K562 (cell line): ENCODE measurements around the gene PINK1. TPM values are rescaled to one million over a fixed set of nuclear protein-coding genes. Genes with fewer than 3 reads are reported as not detected.

Experiments used
- ATAC-seq: fragments of 200-7000 bp; cut with Tn5 transposase; 3 replicates; pipeline ENCODE4 v1.9.1; 2020; ENCODE audit warnings: moderate library complexity
- BruUV-seq: library from RNA; stranded (reverse); fragments of 400-500 nt; replicated peaks from 2 replicates; lab custom pipeline; 2021; lab: Mats Ljungman, UMichigan
- CTCF ChIA-PET: fragments of 300-600 bp; formaldehyde crosslinking; extraction: SDS; loops from one replicate; lab custom pipeline; 2021; ENCODE audit warnings: low intra/inter-chr PET ratio; lab: Yijun Ruan, JAX
- POLR2A ChIA-PET: fragments of 300-600, 350-650 bp; sonication (Branson Sonifier 250); formaldehyde crosslinking; extraction: SDS; loops from one replicate; lab custom pipeline; 2021; ENCODE audit warnings: antibody characterized with exemption, inconsistent platforms; lab: Yijun Ruan, JAX
- DNase-seq, 4 experiments: peaks; one replicate each; pipeline versions ENCODE4 v3.0.0 to v3.0.0-alpha.2; 2011 to 2018; ENCODE audit warnings: low spot score in 3 of 4, mixed read lengths in 3 of 4; ENCODE audit errors: extremely low read depth in 1 of 4
- FAIRE-seq: peaks from 2 replicates; lab custom pipeline; 2011; peaks lifted over from hg19 to GRCh38; lab: Jason Lieb, UNC
- H2AFZ ChIP-seq: 2 replicates; pipeline ENCODE4 v1.6.0; 2011; ENCODE audit warnings: low read depth, low read length, control low read depth, inconsistent platforms
- H3K27ac ChIP-seq: fragments of 200-600 bp; 3 replicates; pipeline ENCODE4 v1.8.0; 2011; ENCODE audit warnings: low read depth, mild to moderate bottlenecking, control low read depth, inconsistent platforms, low read length, moderate library complexity, mixed read lengths; ENCODE audit errors: extremely low read depth
- H3K27me3 ChIP-seq, 2 experiments: fragments of 300-600 bp in 1 of 2; 2 replicates in 1 of 2; 3 replicates in 1 of 2; pipeline versions ENCODE4 v1.6.0 to v1.8.0; 2011; ENCODE audit warnings: inconsistent platforms in 2 of 2, low read length in 2 of 2, mild to moderate bottlenecking in 1 of 2, mixed read lengths in 1 of 2, moderate library complexity in 1 of 2; ENCODE audit not compliant: control insufficient read depth in 2 of 2, insufficient read depth in 2 of 2
- H3K36me3 ChIP-seq: fragments of 300-600 bp; 3 replicates; pipeline ENCODE4 v1.8.0; 2011; ENCODE audit warnings: mild to moderate bottlenecking, low read length, inconsistent platforms; ENCODE audit not compliant: control insufficient read depth, insufficient read depth
- H3K4me1 ChIP-seq, 2 experiments: fragments of 200-600 bp in 1 of 2; replicated peaks in 1 of 2; 2 replicates in 1 of 2; 3 replicates in 1 of 2; pipeline versions ENCODE4 v1.5.1 to v1.8.0; 2011; ENCODE audit warnings: inconsistent platforms in 2 of 2, low read length in 2 of 2, mild to moderate bottlenecking in 1 of 2, mixed read lengths in 1 of 2, moderate library complexity in 1 of 2; ENCODE audit not compliant: control insufficient read depth in 2 of 2, insufficient read depth in 2 of 2
- H3K4me2 ChIP-seq: 2 replicates; pipeline ENCODE4 v1.6.1; 2011; ENCODE audit warnings: low read length, control low read depth, inconsistent platforms, mixed read lengths; ENCODE audit not compliant: insufficient read depth
- H3K4me3 ChIP-seq: fragments of 200-600 bp; sonication (generic), shearing (Covaris generic); 2 replicates; pipeline ENCODE4 v1.5.1; 2016; ENCODE audit warnings: control low read depth, inconsistent platforms
- H3K79me2 ChIP-seq: fragments of 200-600 bp; 3 replicates; pipeline ENCODE4 v1.8.0; 2011; ENCODE audit warnings: low read length, inconsistent platforms; ENCODE audit not compliant: control insufficient read depth, insufficient read depth
- H3K9ac ChIP-seq, 2 experiments: 2 replicates each; pipeline versions ENCODE4 v1.6.0 to v1.6.1; 2011; ENCODE audit warnings: low read depth in 2 of 2, low read length in 2 of 2, control low read depth in 1 of 2, inconsistent platforms in 1 of 2, mild to moderate bottlenecking in 1 of 2, mixed read lengths in 1 of 2; ENCODE audit not compliant: insufficient read depth in 1 of 2
- H3K9me1 ChIP-seq: one replicate; pipeline ENCODE4 v1.6.0; 2011; ENCODE audit warnings: inconsistent platforms, mild to moderate bottlenecking, low read length, moderate library complexity; ENCODE audit not compliant: control insufficient read depth, insufficient read depth
- H3K9me3 ChIP-seq: replicated peaks from 2 replicates; pipeline ENCODE4 v1.5.1; 2011; ENCODE audit warnings: low read depth, low read length, inconsistent platforms; ENCODE audit not compliant: control insufficient read depth, insufficient read depth
- H4K20me1 ChIP-seq: replicated peaks from 2 replicates; pipeline ENCODE4 v1.6.1; 2011; ENCODE audit warnings: low read length, inconsistent platforms, mixed read lengths; ENCODE audit not compliant: control insufficient read depth, insufficient read depth
- DPF2 ChIP-seq: fragments of 450-650 bp; IDR thresholded peaks from 2 replicates; pipeline ENCODE4 v1.6.1; 2016
- EGR1 ChIP-seq: fragments of 450-650 bp; conservative IDR thresholded peaks from 2 replicates; pipeline ENCODE4 v1.6.1; 2017; ENCODE audit warnings: mild to moderate bottlenecking
- NR4A1 ChIP-seq, 2 experiments: fragments of 250-450 bp in 1 of 2; fragments of 450-650 bp in 1 of 2; sonication (Bioruptor Pico) in 1 of 2; IDR thresholded peaks; 2 replicates each; pipeline versions ENCODE4 v1.4.0 to v1.6.1; 2016 to 2020; ENCODE audit warnings: mild to moderate bottlenecking in 2 of 2, missing compliant biosample characterization in 1 of 2, missing genetic modification characterization in 1 of 2, moderate library complexity in 1 of 2
- POLR2H ChIP-seq: IDR thresholded peaks from 2 replicates; pipeline ENCODE4 v1.6.1; 2016; ENCODE audit warnings: missing genetic modification characterization, low read depth, mild to moderate bottlenecking, control low read depth, missing compliant biosample characterization, moderate library complexity
- PPARD ChIP-seq: fragments of 250-450 bp; sonication (Bioruptor Pico); IDR thresholded peaks from 2 replicates; pipeline ENCODE4 v1.8.0; 2022; ENCODE audit warnings: inconsistent platforms, mild to moderate bottlenecking, moderate library complexity
- ZC3H11A ChIP-seq: IDR thresholded peaks from 2 replicates; pipeline ENCODE4 v1.6.1; 2012; ENCODE audit warnings: low read depth, low read length, improper control_type of control experiment
- WGBS: fragments of 100-300 bp; shearing (Covaris generic); methylation state at CpG from one replicate; pipeline ENCODE4 v1.1.6; 2016; ENCODE audit warnings: low coverage, mixed read lengths; ENCODE audit not compliant: insufficient coverage; ENCODE audit errors: missing lambda C conversion rate; 5-methylcytosine and 5-hydroxymethylcytosine counted together
- in situ Hi-C: fragments of 300-500 bp; cut with MboI; formaldehyde crosslinking; loops from 4 replicates; pipeline ENCODE4 v1.15.0; 2018; ENCODE audit warnings: inconsistent platforms, mixed read lengths
- intact Hi-C: fragments of 100-400 bp; cut with micrococcal nuclease; formaldehyde crosslinking; loops from 2 replicates; pipeline ENCODE4 v1.14.2; 2022
- polyA plus RNA-seq, 8 experiments: library from polyadenylated mRNA; depleted of rRNA in 4 of 8; stranded (reverse) in 5 of 8; unstranded in 3 of 8; fragments of >200 nt; fragmentation: Nextera tagmentation in 2 of 8; fragmentation: Illumina TruSeq in 1 of 8; extraction: Ambion mirVana in 2 of 8; extraction: Trizol in 1 of 8; gene quantifications; 2 replicates each; pipeline versions ENCODE4 v1.2.1 to v1.2.3, GENCODE V29; 2011 to 2014; ENCODE audit warnings: inconsistent platforms in 1 of 8, missing spikeins in 1 of 8
- total RNA-seq, 7 experiments: library from RNA; depleted of rRNA in 6 of 7; stranded (reverse); fragments of >200 nt in 6 of 7; fragmentation: Illumina TruSeq in 2 of 7; extraction: Trizol in 2 of 7; gene quantifications; 2 replicates each; pipeline versions ENCODE4 v1.2.1 to v1.2.3, GENCODE V29; 2011 to 2021; ENCODE audit warnings: low replicate concordance in 1 of 7
- TF ChIP-seq, protein P1 (sequence below), 2 experiments: fragments of 450-650 bp; IDR thresholded peaks; 2 replicates each; pipeline ENCODE4 v1.6.1; 2016; ENCODE audit warnings: mild to moderate bottlenecking in 2 of 2, borderline replicate concordance in 1 of 2, low read depth in 1 of 2, moderate library complexity in 1 of 2
- TF ChIP-seq, protein P2 (sequence below): sonication (generic); formaldehyde crosslinking; IDR thresholded peaks from 2 replicates; pipeline ENCODE4 v1.8.0; 2023; ENCODE audit warnings: mild to moderate bottlenecking, missing genetic modification reagents

Gene PINK1
- total and polyA plus RNA-seq, 9 of the 15 experiments (the other 6 are each of a cell fraction or from before 2014, with no cell fraction given) = 1.5 to 11.3 (median 6.8) TPM

- no peak for TF ChIP-seq DPF2
- TF ChIP-seq PPARD (CRISPR knock-in tag) = no peak
- no peak for TF ChIP-seq POLR2H (tag)
- TF ChIP-seq ZC3H11A = no peak
- TF ChIP-seq, protein P1, sequence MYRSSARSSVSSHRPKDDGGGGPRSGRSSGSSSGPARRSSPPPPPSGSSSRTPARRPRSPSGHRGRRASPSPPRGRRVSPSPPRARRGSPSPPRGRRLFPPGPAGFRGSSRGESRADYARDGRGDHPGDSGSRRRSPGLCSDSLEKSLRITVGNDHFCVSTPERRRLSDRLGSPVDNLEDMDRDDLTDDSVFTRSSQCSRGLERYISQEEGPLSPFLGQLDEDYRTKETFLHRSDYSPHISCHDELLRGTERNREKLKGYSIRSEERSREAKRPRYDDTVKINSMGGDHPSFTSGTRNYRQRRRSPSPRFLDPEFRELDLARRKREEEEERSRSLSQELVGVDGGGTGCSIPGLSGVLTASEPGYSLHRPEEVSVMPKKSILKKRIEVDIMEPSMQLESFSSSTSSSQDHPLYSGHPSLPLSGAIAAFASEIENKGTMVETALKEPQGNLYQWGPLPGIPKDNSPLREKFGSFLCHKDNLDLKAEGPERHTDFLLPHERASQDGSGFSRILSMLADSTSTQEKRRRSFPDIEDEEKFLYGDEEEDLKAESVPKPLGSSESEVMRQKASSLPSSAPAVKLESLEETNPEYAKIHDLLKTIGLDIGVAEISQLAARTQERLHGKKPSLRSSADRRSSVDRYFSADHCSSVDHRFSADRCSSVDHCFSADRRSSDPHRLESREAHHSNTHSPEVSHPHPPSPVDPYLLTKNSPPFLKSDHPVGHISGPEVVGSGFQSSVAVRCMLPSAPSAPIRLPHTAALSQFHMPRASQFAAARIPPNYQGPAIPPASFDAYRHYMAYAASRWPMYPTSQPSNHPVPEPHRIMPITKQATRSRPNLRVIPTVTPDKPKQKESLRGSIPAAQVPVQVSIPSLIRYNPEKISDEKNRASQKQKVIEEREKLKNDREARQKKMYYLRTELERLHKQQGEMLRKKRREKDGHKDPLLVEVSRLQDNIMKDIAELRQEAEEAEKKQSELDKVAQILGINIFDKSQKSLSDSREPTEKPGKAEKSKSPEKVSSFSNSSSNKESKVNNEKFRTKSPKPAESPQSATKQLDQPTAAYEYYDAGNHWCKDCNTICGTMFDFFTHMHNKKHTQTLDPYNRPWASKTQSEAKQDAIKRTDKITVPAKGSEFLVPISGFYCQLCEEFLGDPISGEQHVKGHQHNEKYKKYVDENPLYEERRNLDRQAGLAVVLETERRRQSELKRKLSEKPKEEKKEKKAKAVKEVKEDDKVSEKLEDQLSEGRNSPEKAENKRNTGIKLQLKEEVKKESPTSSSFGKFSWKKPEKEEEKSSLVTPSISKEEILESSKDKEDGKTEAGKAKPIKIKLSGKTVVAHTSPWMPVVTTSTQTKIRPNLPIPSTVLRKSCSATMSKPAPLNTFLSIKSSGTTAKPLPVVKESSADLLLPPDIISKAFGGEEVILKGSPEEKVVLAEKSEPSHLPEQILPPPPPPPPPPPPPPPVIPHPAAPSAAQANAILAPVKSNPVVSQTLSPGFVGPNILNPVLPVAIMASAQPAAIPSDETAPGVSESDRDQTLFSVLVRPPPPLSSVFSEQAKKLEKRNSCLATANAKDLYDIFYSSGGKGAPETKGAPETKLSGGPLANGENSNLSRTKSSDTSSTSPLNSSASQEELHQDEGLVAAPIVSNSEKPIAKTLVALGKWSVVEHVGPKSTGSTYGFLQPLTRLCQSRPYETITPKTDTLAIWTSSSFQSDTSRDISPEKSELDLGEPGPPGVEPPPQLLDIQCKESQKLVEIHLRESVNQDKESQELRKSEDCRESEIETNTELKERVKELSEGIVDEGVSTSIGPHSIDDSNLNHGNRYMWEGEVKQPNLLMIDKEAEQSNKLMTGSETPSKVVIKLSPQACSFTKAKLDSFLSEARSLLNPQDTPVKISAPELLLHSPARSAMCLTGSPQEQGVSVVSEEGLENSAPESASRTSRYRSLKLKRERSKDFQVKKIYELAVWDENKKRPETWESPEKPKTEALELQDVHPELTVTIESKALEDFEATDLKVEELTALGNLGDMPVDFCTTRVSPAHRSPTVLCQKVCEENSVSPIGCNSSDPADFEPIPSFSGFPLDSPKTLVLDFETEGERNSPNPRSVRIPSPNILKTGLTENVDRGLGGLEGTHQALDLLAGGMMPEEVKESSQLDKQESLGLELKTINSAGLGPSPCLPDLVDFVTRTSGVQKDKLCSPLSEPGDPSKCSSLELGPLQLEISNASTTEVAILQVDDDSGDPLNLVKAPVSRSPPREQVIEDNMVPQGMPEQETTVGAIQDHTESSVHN (IDR thresholded peaks at IDR 0.05; ENCODE audit: borderline replicate concordance in 1 of 2, low read depth in 1 of 2) = no peak
- TF ChIP-seq EGR1 = peak; percentile 61; the same call in 1 of the 2 replicates
- no peak for TF ChIP-seq NR4A1 (CRISPR knock-in tag; IDR thresholded peaks at IDR 0.05)
- no peak for TF ChIP-seq NR4A1 (tag; IDR thresholded peaks at IDR 0.05)
- TF ChIP-seq, protein P2, sequence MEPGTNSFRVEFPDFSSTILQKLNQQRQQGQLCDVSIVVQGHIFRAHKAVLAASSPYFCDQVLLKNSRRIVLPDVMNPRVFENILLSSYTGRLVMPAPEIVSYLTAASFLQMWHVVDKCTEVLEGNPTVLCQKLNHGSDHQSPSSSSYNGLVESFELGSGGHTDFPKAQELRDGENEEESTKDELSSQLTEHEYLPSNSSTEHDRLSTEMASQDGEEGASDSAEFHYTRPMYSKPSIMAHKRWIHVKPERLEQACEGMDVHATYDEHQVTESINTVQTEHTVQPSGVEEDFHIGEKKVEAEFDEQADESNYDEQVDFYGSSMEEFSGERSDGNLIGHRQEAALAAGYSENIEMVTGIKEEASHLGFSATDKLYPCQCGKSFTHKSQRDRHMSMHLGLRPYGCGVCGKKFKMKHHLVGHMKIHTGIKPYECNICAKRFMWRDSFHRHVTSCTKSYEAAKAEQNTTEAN = no peak
- TF ChIP-seq, all 486 proteins: peak for 1
- 9% methylated on average over 10 of the region's 10 CpGs for WGBS
- H3K4me1 ChIP-seq = peaks cover 3 to 25% of the 10 kb centered on the region in 2 experiments; a peak in 3 of 5 replicates
- no peak overlapping the region for H3K4me3 ChIP-seq
- DNase-seq (no peak), ATAC-seq (no peak), FAIRE-seq (no peak)
- H4K20me1 ChIP-seq = no peaks in the 10 kb centered on the region
- POLR2A ChIA-PET = interaction anchor here (1.3 kb wide), 1 partner anchor 9 kb away, joined by 3 read pairs; no protein-coding TSS in a partner anchor
- H3K9me3 ChIP-seq = no peaks in the 10 kb centered on the region
- no peak overlapping the region for H2AFZ ChIP-seq
- H3K27me3 ChIP-seq = peaks cover 4 to 38% of the 10 kb centered on the region in 2 experiments
- CTCF ChIA-PET = interaction anchor here (0.7 to 2.7 kb wide), 5 partner anchors 12 to 672 kb away, joined by 3 to 33 read pairs (median 5); no protein-coding TSS in a partner anchor
- no peaks in the 10 kb centered on the region for H3K9me1 ChIP-seq
- BruUV-seq = no TSS peak
- H3K36me3 ChIP-seq = no peaks in the 10 kb centered on the region
- no peaks in the 10 kb centered on the region for H3K79me2 ChIP-seq
- intact Hi-C loops (loop anchor here (5.0 to 10.0 kb wide), 2 partner anchors 199 to 292 kb away; no protein-coding TSS in a partner anchor), in situ Hi-C loops (loop anchor here (5.0 kb wide), 1 partner anchor 512 kb away; no protein-coding TSS in a partner anchor)
- H3K9ac ChIP-seq = no peak overlapping the region; a peak in 1 of 4 replicates
- H3K4me2 ChIP-seq = no peak overlapping the region
- no peak overlapping the region for H3K27ac ChIP-seq
These were observed 62.3 kb downstream of the PINK1 start for GRCh38 chr1:20695515-20695914.
